Hypothalamus (tissue), 51 donors: Measurements from ENCODE around the gene BCAM.
A peak's percentile ranks its signal among the peaks of the same experiment; 100 is the strongest.
"Not testable (repeated sequence)": the region's sequence is repeated elsewhere in the genome, so short reads cannot be mapped to it uniquely, and the experiment has no call there.

ENCODE experiments used
- DNase-seq, 51 donors: peaks; one replicate each; lab custom pipeline; 2025; lab: John Stamatoyannopoulos, UW

The BCAM gene

GRCh38 chr19:44808463-44809371, at the start of gene BCAM:
BCAM (plus strand) TSS chr19:44809103; CDS start chr19:44809125, 22 bp downstream.
- DNase-seq: peak in 40 of 51 donors; percentile 1 to 70 (median 40)

DNA sequence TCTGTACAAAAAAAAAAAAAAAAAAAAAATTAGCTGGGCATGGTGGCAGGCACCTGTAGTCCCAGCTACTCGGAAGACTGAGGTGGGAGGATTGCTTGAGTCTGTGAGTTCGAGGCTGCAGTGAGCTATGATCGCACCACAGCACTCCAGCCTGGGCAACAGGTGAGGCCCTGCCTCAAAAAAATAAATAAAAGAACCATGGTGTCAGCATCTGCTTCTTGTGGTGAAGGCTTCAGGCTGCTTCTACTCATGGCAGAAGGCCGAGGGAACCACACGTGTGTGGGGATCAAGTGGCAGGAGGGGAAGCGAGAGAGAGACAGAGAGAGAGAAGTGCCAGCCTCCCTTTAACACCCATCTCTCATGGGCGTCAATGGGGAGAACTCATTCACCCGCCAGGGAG, 46.9 kb upstream of the BCAM start:
- no peak for DNase-seq

DNA sequence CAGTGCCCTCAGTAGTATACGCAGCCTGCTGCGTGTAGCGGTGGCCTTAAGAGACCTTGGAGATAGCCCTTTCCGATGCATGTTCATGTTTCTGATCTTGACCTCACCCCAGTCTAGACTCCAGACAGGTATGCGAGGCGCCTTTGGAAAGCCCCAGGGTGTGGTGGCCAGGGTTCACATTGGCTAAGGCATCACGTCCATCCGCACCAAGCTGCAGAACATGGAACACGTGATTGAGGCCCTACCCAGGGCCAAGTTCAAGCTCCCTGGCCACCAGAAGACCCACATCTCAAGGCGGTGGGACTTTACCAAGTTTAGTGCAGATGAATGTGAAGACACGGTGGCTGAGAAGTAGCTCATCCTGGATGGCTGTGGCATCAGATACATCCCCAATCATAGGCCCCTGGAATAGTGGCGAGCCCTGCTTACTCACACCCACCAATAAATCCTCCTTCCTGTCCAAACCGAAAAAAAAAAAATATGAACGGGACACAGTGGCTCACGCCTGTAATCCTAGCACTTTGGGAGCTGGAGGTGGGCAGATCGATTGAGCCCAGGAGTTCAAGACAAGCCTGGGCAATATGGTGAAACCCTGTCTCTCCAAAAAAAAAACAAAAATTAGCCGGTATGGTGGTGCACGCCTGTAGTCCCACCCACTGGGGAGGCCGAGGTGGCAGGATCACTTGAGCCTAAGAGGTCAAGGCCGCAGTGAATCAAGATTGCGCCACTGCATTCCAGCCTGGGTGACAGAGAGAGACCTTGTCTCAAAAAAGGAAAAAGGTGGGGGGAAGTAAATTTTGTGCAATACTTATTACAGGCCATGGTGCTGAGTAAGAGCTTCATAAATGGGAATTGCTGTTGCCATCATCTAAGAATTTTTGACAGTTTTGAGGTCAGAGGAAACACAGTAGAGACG, 43.6 kb upstream of the BCAM start:
- no peak for DNase-seq

- no peak for DNase-seq
Measured at GRCh38 chr19:44765949-44766335, 43.0 kb upstream of the BCAM start.

DNA sequence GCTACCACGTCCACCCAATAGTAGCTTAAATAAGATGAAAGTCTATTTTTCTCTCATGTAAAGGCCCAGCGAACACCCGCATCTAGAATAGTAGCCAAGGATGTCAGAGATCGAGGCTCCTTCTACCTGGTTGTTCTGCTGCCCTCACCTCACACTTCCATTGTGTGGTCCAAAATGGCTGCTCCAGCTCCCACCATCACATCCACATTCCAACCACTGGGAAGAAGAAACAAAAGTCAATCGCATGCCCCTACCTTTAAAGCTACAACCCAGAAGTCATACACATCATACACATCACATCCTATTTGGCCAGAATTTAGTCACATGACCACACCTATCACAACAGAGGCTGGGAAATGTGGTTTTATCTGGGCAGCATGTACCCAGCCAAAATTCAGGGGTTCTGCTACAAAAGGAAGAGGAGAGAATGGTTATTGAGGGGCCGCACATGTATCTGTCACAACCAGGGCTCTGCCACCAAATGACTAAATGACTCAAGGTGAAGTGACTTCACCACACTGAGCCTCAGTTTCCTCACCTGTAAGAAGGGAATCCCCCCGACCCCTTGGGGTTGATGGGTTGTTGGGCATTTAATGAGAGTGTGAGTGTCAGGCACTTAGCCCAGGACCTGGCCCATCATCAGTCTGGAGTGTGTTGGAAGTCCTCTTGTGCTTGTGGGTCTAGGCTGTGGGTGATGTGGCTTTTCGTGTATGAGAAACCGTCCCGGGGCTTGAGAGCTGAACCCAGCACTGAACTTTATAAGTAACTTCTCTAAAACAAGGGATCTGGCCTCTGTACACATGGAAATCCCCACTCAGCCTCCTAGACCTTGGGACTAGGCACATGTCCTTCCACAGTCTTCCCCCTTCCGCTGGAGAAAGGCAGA, 41.4 kb upstream of the BCAM start:
- DNase-seq: no peak

- peak in 46 of 51 donors; percentile 6 to 77 (median 44) for DNase-seq
Measured at GRCh38 chr19:44770550-44771257, 38.2 kb upstream of the BCAM start.

GRCh38 chr19:44772144-44772543, 36.8 kb upstream of the BCAM start:
- not testable (repeated sequence) for DNase-seq

GRCh38 chr19:44772959-44773358, 35.9 kb upstream of the BCAM start:
- no peak for DNase-seq

DNA sequence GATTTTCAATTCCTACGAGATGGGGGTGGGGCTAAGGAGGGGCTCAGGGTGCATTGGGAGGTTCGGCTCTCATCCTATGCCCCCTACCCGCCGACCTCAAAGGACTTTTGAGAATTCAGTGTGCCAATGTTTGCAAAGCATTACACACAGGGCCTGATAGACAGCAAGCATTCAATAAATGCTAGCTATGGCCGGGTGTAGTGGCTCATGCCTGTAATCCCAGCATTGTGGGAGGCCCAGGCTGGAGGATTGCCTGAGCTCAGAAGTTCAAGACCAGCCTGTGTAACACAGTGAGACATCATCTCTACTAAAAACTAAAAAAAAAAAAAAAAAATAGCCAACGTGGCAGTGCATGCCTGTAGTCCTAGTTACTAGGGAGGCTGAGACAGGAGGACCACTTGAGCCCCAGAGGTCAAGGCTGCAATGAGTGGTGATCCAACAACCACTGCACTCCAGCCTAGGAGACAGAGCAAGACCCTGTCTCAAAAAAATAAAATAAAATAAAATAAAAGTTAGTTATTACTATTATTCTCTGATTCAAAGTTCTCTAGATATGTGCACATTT, 33.1 kb upstream of the BCAM start:
- DNase-seq: no peak

- DNase-seq: no peak
Measured at GRCh38 chr19:44776402-44777096, 32.4 kb upstream of the BCAM start.

GRCh38 chr19:44777715-44778347, 31.1 kb upstream of the BCAM start, which contains the start of gene CBLC:
CBLC (plus strand) TSS chr19:44777890; CDS start chr19:44777932, 42 bp downstream.
- no peak for DNase-seq

- no peak for DNase-seq
Measured at GRCh38 chr19:44779150-44779549, 29.8 kb upstream of the BCAM start.

GRCh38 chr19:44781694-44782093, 27.2 kb upstream of the BCAM start:
- DNase-seq: not testable (repeated sequence)

DNA sequence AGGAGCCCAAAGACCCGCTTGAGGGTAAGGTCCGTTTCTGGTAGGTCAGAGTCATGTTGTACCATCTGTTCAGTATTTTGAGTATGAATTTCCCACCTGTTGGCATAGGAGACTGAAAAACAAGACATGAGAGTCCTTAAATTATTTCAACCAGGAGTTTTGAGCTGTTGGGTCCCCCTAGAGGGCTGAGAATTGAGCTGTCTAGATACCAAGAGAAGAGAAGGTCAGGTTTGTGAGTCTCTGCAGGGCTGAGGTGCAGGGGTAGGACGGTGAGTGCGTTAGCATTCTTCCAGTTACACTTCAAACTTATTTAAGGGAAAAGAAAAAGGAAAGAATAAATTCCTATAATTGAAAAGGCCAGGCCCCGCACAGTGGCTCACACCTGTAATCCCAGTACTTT, 26.2 kb upstream of the BCAM start:
- no peak for DNase-seq

DNA sequence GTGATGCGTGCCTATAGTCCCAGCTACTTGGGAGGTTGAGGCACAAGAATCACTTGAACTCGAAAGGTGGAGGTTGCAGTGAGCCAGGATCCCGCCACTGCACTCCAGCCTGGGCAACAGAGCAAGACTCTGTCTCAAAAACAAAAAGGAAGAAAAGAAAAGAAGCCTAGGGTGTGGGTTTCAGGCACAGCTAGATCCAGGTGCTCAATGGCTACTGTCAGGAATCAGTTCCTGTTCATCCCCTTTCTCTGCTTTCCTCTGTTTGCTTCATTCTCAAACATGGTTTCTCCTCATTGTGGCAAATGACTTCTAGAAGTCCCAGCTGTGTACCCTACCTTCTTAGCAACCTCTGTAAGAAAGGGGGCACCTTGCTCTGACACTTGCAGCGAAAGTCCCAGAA, 25.4 kb upstream of the BCAM start:
- no peak for DNase-seq

DNA sequence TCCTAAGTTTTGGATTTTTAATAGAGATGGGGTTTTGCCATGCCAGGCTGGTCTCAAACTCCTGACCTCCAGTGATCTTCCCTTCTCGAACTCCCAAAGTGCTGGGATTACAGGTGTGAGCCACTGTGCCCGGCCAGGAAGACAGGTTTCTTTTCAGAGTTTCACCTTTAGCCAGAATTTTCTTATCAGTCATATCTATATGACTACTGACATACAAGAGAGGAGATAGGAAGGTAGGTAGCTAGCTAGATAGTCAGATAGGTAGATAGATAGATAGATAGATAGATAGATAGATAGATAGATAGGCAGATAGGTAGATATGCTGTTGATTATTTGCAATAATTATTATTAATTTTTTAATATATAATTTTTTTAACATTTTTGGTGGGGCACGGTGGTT, 23.6 kb upstream of the BCAM start:
- no peak for DNase-seq

GRCh38 chr19:44785993-44786392, 22.9 kb upstream of the BCAM start:
- no peak for DNase-seq

DNA sequence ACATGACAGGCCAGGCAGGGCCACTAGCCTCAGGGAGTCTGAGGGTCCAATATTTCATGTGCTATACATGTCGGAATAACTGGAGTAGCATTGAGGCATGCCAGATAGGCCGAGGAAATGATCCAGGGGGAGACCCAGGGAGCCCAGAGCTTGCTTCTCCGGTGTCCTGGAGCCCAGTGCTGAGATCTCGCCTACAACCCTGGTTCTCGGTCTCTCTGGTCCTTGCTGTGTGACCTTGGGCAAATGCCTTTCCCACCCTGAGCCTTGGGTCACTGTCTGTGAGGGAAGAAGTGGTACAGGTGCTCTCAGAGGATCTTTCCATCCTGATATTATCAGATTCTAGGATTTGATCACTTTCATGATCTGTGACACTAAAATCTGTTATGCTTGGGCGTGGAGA, 19.9 kb upstream of the BCAM start:
- no peak for DNase-seq
